Astrocyte (in vitro differentiated cells and primary cell): Measurements from ENCODE around the gene KIF21A. TPM values are rescaled to one million over a fixed set of nuclear protein-coding genes. Genes with fewer than 3 reads are reported as not detected.

Source experiments
- DNase-seq: peaks from one replicate; pipeline ENCODE4 v3.0.0-alpha.2; 2010; ENCODE audit warnings: low read depth
- FAIRE-seq: peaks from 2 replicates; lab custom pipeline; 2011; peaks lifted over from hg19 to GRCh38; lab: Jason Lieb, UNC
- H2AFZ ChIP-seq: 2 replicates; pipeline ENCODE4 v1.6.0; 2012; ENCODE audit warnings: low read depth, low read length, inconsistent platforms
- H3K27ac ChIP-seq: 2 replicates; pipeline ENCODE4 v1.5.1; 2011; ENCODE audit warnings: low read depth, low read length, inconsistent platforms
- H3K27me3 ChIP-seq: 2 replicates; pipeline ENCODE4 v1.6.0; 2011; ENCODE audit warnings: low read length, inconsistent platforms; ENCODE audit not compliant: insufficient read depth
- H3K36me3 ChIP-seq: 2 replicates; pipeline ENCODE4 v1.5.1; 2011; ENCODE audit warnings: low read length, inconsistent platforms; ENCODE audit not compliant: insufficient read depth
- H3K4me1 ChIP-seq: 2 replicates; pipeline ENCODE4 v1.5.1; 2011; ENCODE audit warnings: low read length, inconsistent platforms; ENCODE audit not compliant: insufficient read depth
- H3K4me2 ChIP-seq: 2 replicates; pipeline ENCODE4 v1.6.0; 2012; ENCODE audit warnings: low read length, inconsistent platforms
- H3K4me3 ChIP-seq: 2 replicates; pipeline ENCODE4 v1.5.1; 2011; ENCODE audit warnings: low read depth, mild to moderate bottlenecking, low read length, inconsistent platforms; ENCODE audit not compliant: insufficient read depth
- H3K79me2 ChIP-seq: 2 replicates; pipeline ENCODE4 v1.6.0; 2012; ENCODE audit warnings: mild to moderate bottlenecking, low read length, inconsistent platforms; ENCODE audit not compliant: insufficient read depth
- H3K9ac ChIP-seq: 2 replicates; pipeline ENCODE4 v1.6.0; 2012; ENCODE audit warnings: mild to moderate bottlenecking, low read length, inconsistent platforms
- H3K9me3 ChIP-seq: 2 replicates; pipeline ENCODE4 v1.5.1; 2012; ENCODE audit warnings: low read depth, mild to moderate bottlenecking, low read length, inconsistent platforms; ENCODE audit not compliant: insufficient read depth
- H4K20me1 ChIP-seq: 2 replicates; pipeline ENCODE4 v1.6.0; 2012; ENCODE audit warnings: low read length, inconsistent platforms; ENCODE audit not compliant: insufficient read depth
- H3K27ac Mint-ChIP-seq: one replicate; pipeline ENCODE4 v1.8.0; 2021; ENCODE audit warnings: mild to moderate bottlenecking, mixed read lengths; ENCODE audit not compliant: unreplicated experiment
- H3K27me3 Mint-ChIP-seq: one replicate; pipeline ENCODE4 v1.8.0; 2021; ENCODE audit warnings: low read depth, mixed read lengths; ENCODE audit not compliant: unreplicated experiment
- H3K36me3 Mint-ChIP-seq: one replicate; pipeline ENCODE4 v1.8.0; 2021; ENCODE audit warnings: low read depth, mixed read lengths; ENCODE audit not compliant: unreplicated experiment
- H3K4me1 Mint-ChIP-seq: one replicate; pipeline ENCODE4 v1.8.0; 2021; ENCODE audit warnings: low read depth, mixed read lengths; ENCODE audit not compliant: unreplicated experiment
- H3K4me3 Mint-ChIP-seq: one replicate; pipeline ENCODE4 v1.8.0; 2021; ENCODE audit warnings: mild to moderate bottlenecking, moderate library complexity, mixed read lengths; ENCODE audit not compliant: unreplicated experiment
- H3K9me3 Mint-ChIP-seq: one replicate; pipeline ENCODE4 v1.8.0; 2021; ENCODE audit warnings: mild to moderate bottlenecking, mixed read lengths; ENCODE audit not compliant: unreplicated experiment
- CTCF ChIP-seq: IDR thresholded peaks from 2 replicates; pipeline ENCODE4 v1.5.1; 2011; ENCODE audit warnings: low read depth, mild to moderate bottlenecking, inconsistent platforms, low read length, moderate library complexity; ENCODE audit not compliant: insufficient read depth
- EZH2 ChIP-seq: IDR thresholded peaks from 2 replicates; pipeline ENCODE4 v1.6.1; 2012; ENCODE audit warnings: mild to moderate bottlenecking, low read length, inconsistent platforms; ENCODE audit not compliant: insufficient read depth
- total RNA-seq: library from RNA; stranded (reverse); gene quantifications from 2 replicates; pipeline ENCODE4 v1.2.1, GENCODE V29; 2021

KIF21A gene
- total RNA-seq, 1 donor from 2014 or later, result 26.3 TPM

- H3K79me2 ChIP-seq, result peaks cover 15% of the 10 kb centered on the region
- Mint-ChIP-seq H3K27me3 (no peaks in the 10 kb centered on the region), H3K36me3 (no peaks in the 10 kb centered on the region), H3K4me1 (peaks cover 15% of the 10 kb centered on the region), H3K9me3 (no peaks in the 10 kb centered on the region), H3K4me3 (peak overlapping the region; percentile 98), H3K27ac (no peak overlapping the region)
- H3K36me3 ChIP-seq, result no peaks in the 10 kb centered on the region
- H3K27me3 ChIP-seq, result no peaks in the 10 kb centered on the region
- FAIRE-seq (no peak), DNase-seq (no peak)
- no peaks in the 10 kb centered on the region for H3K9me3 ChIP-seq
- peak overlapping the region; percentile 82 for H3K4me3 ChIP-seq
- peaks cover 10% of the 10 kb centered on the region for H3K4me1 ChIP-seq
- TF ChIP-seq CTCF, result no peak
- no peak for TF ChIP-seq EZH2
- peak overlapping the region; percentile 48 for H3K27ac ChIP-seq
- peak overlapping the region; percentile 99 for H3K4me2 ChIP-seq
- peaks cover 8% of the 10 kb centered on the region for H4K20me1 ChIP-seq
- H2AFZ ChIP-seq, result peak overlapping the region; percentile 92
- peak overlapping the region; percentile 82 for H3K9ac ChIP-seq
These were observed 164 bp downstream of the KIF21A start for GRCh38 chr12:39442831-39443080.

GRCh38 chr12:39441963-39442830 lies 723 bp downstream of the KIF21A start:
- peak overlapping the region; percentile 98 for H3K4me3 Mint-ChIP-seq
- H3K36me3 ChIP-seq, result no peaks in the 10 kb centered on the region
- H3K79me2 ChIP-seq, result peaks cover 21% of the 10 kb centered on the region
- peak overlapping the region; percentile 92 for H2AFZ ChIP-seq
- H3K4me3 ChIP-seq, result peak overlapping the region; percentile 82
- TF ChIP-seq EZH2 (no peak), CTCF (no peak)
- H4K20me1 ChIP-seq, result peaks cover 8% of the 10 kb centered on the region
- no peaks in the 10 kb centered on the region for H3K27me3 Mint-ChIP-seq
- peak overlapping the region; percentile 82 for H3K9ac ChIP-seq
- H3K27me3 ChIP-seq, result no peaks in the 10 kb centered on the region
- DNase-seq (peak; percentile 15), FAIRE-seq (no peak)
- no peaks in the 10 kb centered on the region for H3K9me3 Mint-ChIP-seq
- no peaks in the 10 kb centered on the region for H3K9me3 ChIP-seq
- H3K27ac ChIP-seq, result peak overlapping the region; percentile 48
- H3K4me1 Mint-ChIP-seq, result peaks cover 15% of the 10 kb centered on the region
- H3K36me3 Mint-ChIP-seq, result no peaks in the 10 kb centered on the region
- H3K4me2 ChIP-seq, result peak overlapping the region; percentile 99
- H3K27ac Mint-ChIP-seq, result peak overlapping the region; percentile 88
- H3K4me1 ChIP-seq, result peaks cover 10% of the 10 kb centered on the region
